Ascending aorta (tissue), 2 donors: ENCODE results near the gene INPP5D. TPM values are rescaled to one million over a fixed set of nuclear protein-coding genes. Genes with fewer than 3 reads are reported as not detected.

Experiments
- DNase-seq, 2 donors: peaks; one replicate each; pipeline ENCODE4 v3.0.0-alpha.2; 2019; ENCODE audit warnings: low spot score in 2 of 2
- H3K27ac ChIP-seq, 2 donors: fragments of 200-600 bp; sonication (generic); one replicate each; pipeline ENCODE4 v1.5.1; 2016 to 2017; ENCODE audit warnings: mild to moderate bottlenecking in 1 of 2
- H3K27me3 ChIP-seq: fragments of 200-600 bp; sonication (generic); one replicate; pipeline ENCODE4 v1.5.1; 2017
- H3K36me3 ChIP-seq, 2 donors: fragments of 200-600 bp; sonication (generic); one replicate each; pipeline ENCODE4 v1.5.1; 2016
- H3K4me1 ChIP-seq, 2 donors: fragments of 200-600 bp; sonication (generic); one replicate each; pipeline ENCODE4 v1.5.1; 2016 to 2017; ENCODE audit warnings: mild to moderate bottlenecking in 1 of 2
- H3K4me3 ChIP-seq, 2 donors: fragments of 200-600 bp; sonication (generic); one replicate each; pipeline ENCODE4 v1.5.1; 2016 to 2017; ENCODE audit warnings: mild to moderate bottlenecking in 1 of 2
- H3K9me3 ChIP-seq, 2 donors: fragments of 200-600 bp; sonication (generic); one replicate each; pipeline ENCODE4 v1.5.1; 2016
- intact Hi-C: fragments of 100-400 bp; cut with DNase I; formaldehyde crosslinking; loops from one replicate; pipeline ENCODE4 v1.15.1; 2023
- total RNA-seq: library from RNA; depleted of rRNA; stranded (reverse); fragments of >200 nt; gene quantifications from one replicate; pipeline ENCODE4 v1.1.0, GENCODE V29; 2016
- TF ChIP-seq, protein P1 (sequence below), 3 experiments: fragments of 200-600 bp in 2 of 3; fragments of 450-650 bp in 1 of 3; sonication (generic) in 2 of 3; IDR thresholded peaks; one replicate each; pipeline ENCODE4 v1.5.1; 2016 to 2019; ENCODE audit warnings: antibody characterized with exemption in 3 of 3, mild to moderate bottlenecking in 1 of 3, moderate library complexity in 1 of 3

Gene INPP5D
- total RNA-seq, 1 donor from 2014 or later, result 21.7 TPM

DNA sequence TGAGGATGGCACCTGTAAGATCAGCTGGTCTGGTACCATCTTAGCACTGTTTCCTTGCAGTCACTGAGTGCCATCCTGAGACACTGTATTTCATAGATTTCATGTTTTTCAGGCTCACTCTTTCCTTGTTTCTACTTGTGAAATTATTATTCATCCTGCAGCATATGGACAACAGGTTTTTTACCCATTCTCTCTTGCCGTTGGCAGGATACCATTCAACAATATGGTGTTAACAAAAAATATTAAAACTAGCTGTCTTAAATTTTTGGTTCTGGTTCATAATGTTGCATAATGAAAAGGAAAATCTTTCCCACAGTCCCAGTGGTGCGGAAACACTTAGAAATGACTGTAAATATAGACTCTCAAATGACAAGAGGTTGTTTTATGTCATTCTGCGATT, 168.2 kb downstream of the INPP5D start:
- H3K4me3 ChIP-seq, result no peak overlapping the region
- intact Hi-C loops, result no loop called here
- no peak overlapping the region for H3K27ac ChIP-seq
- no peaks in the 10 kb centered on the region for H3K9me3 ChIP-seq
- H3K4me1 ChIP-seq, result no peaks in the 10 kb centered on the region
- TF ChIP-seq, protein P1, sequence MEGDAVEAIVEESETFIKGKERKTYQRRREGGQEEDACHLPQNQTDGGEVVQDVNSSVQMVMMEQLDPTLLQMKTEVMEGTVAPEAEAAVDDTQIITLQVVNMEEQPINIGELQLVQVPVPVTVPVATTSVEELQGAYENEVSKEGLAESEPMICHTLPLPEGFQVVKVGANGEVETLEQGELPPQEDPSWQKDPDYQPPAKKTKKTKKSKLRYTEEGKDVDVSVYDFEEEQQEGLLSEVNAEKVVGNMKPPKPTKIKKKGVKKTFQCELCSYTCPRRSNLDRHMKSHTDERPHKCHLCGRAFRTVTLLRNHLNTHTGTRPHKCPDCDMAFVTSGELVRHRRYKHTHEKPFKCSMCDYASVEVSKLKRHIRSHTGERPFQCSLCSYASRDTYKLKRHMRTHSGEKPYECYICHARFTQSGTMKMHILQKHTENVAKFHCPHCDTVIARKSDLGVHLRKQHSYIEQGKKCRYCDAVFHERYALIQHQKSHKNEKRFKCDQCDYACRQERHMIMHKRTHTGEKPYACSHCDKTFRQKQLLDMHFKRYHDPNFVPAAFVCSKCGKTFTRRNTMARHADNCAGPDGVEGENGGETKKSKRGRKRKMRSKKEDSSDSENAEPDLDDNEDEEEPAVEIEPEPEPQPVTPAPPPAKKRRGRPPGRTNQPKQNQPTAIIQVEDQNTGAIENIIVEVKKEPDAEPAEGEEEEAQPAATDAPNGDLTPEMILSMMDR (IDR thresholded peaks at IDR 0.05), result no peak
- no peaks in the 10 kb centered on the region for H3K27me3 ChIP-seq
- no peaks in the 10 kb centered on the region for H3K36me3 ChIP-seq
- no peak for DNase-seq

DNA sequence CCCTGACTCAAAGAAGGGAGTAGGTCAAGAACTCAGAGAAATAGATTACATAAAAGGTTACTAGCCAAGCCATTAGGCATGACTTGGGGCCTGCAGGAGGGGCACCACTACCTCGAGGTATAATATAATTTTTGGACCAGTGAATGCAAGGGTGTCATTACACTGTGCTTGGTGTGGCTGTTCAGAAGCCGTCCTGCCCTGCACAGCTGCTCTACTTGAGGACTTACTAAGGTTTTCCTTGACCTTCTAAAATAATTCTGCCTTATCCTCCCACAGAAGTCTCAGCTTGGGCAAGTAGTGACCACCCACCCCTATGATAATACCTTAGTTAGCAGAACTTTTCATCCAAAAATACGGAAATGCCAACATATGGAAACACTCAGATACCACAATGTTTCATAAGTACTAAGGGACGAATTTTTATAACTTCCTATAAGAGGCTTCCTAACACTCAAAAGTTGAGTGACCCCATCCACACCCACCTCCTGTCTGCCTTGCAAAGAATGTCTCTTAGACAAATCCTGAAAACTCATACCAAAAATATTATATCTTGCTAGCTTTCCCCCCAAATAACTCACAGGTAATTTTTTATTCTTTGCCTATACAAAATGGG, 173.6 kb downstream of the INPP5D start:
- intact Hi-C loops, result no loop called here
- TF ChIP-seq, protein P1 (IDR thresholded peaks at IDR 0.05), result no peak
- Histone ChIP-seq H3K27me3 (no peaks in the 10 kb centered on the region), H3K4me1 (no peaks in the 10 kb centered on the region), H3K9me3 (no peaks in the 10 kb centered on the region), H3K36me3 (no peaks in the 10 kb centered on the region), H3K4me3 (no peak overlapping the region), H3K27ac (no peak overlapping the region)
- no peak for DNase-seq

DNA sequence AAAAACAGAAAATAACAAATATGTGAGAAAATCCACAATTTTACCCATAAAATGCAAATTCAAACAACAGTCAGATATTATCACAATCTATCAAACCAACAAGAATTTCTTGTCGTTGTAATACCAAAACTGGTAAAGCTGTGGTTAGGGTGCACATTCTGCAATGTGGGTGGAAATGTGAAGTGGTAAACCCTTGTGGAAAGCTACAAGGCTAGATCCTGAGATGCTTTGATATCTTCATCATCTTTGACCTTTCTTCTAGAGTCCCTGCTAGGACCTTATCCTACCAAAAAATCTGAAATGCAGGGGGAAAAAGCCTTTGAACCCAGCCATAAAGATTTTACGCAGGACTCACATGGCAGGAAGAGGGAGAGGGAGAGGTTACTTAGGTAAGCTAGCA, 174.1 kb downstream of the INPP5D start:
- DNase-seq, result no peak
- H3K9me3 ChIP-seq, result no peaks in the 10 kb centered on the region
- H3K27me3 ChIP-seq, result no peaks in the 10 kb centered on the region
- no peak overlapping the region for H3K27ac ChIP-seq
- H3K36me3 ChIP-seq, result no peaks in the 10 kb centered on the region
- no peak overlapping the region for H3K4me3 ChIP-seq
- TF ChIP-seq, protein P1 (IDR thresholded peaks at IDR 0.05), result no peak
- intact Hi-C loops, result no loop called here
- H3K4me1 ChIP-seq, result no peaks in the 10 kb centered on the region

DNA sequence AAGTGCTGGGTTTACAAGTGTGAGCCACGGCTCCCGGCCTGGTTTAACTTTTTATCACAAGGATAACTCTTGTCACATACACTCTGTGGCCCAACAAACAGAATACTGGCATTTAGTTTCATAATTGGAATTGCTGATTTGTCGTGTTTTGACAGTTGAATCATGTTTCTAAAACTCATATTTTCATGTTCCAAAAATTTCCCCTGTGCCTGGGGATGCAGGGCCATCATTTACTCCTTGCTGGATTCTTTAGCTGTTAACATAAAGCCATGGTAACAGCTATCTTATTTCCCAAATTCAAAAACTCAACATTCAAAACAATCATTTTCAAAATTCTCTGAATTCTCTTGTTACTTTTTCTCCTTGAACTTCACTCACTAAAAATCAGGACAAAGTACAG, 174.9 kb downstream of the INPP5D start:
- Histone ChIP-seq H3K4me3 (no peak overlapping the region), H3K27ac (no peak overlapping the region), H3K4me1 (no peaks in the 10 kb centered on the region), H3K9me3 (no peaks in the 10 kb centered on the region), H3K27me3 (no peaks in the 10 kb centered on the region), H3K36me3 (no peaks in the 10 kb centered on the region)
- no peak for DNase-seq
- TF ChIP-seq, protein P1 (IDR thresholded peaks at IDR 0.05), result no peak
- intact Hi-C loops, result no loop called here

DNA sequence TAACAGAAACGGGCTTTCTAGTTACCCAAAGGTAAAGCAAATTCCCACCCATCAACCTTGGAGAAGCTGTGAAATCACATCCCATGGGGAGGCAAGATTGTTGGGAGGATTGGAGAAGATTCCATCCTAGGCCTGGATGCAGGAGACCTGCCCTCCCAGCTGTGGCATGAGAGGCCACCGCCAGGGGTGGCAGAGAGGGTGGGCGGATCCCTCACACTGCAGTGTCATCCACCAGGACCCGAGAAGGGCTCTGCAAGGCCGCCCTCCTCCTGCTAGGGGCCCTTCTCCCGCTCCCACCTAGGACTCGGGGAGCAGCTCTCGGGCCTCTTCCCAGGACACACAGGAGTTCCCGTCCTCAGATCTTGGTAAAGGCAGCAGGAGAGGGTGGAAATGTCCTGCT, 175.8 kb downstream of the INPP5D start:
- Histone ChIP-seq H3K36me3 (no peaks in the 10 kb centered on the region), H3K27ac (no peak overlapping the region), H3K4me3 (no peak overlapping the region), H3K27me3 (no peaks in the 10 kb centered on the region), H3K9me3 (no peaks in the 10 kb centered on the region), H3K4me1 (no peaks in the 10 kb centered on the region)
- intact Hi-C loops, result no loop called here
- DNase-seq, result no peak
- TF ChIP-seq, protein P1 (IDR thresholded peaks at IDR 0.05), result no peak
